PFSK-1 (cell line): Measurements from ENCODE around the gene TNFRSF14.

ENCODE experiments used
- FOXP2 ChIP-seq: optimal IDR thresholded peaks from 2 replicates; pipeline ENCODE3; 2011; ENCODE audit warnings: borderline replicate concordance, control low read depth, inconsistent platforms; ENCODE audit not compliant: insufficient read depth; ENCODE audit errors: extremely low read length, extremely low read depth
- POLR2AphosphoS5 ChIP-seq: IDR thresholded peaks from 2 replicates; pipeline ENCODE4 v1.6.1; 2012; ENCODE audit warnings: low read depth, mild to moderate bottlenecking, control low read depth, low read length, moderate library complexity
- REST ChIP-seq, 2 experiments: IDR thresholded peaks; 2 replicates each; pipeline versions ENCODE4 v1.6.1 to v1.8.0; 2011 to 2012; ENCODE audit warnings: low read depth in 2 of 2, low read length in 2 of 2, control low read depth in 1 of 2, inconsistent platforms in 1 of 2, mild to moderate bottlenecking in 1 of 2, moderate library complexity in 1 of 2; ENCODE audit not compliant: insufficient read depth in 1 of 2
- SIN3A ChIP-seq: IDR thresholded peaks from 2 replicates; pipeline ENCODE4 v1.6.1; 2012; ENCODE audit warnings: mild to moderate bottlenecking, low read length, moderate library complexity, borderline replicate concordance; ENCODE audit not compliant: insufficient read depth
- TAF1 ChIP-seq: IDR thresholded peaks from 2 replicates; pipeline ENCODE4 v1.6.1; 2012; ENCODE audit warnings: low read length, control low read depth, borderline replicate concordance; ENCODE audit not compliant: insufficient read depth

TNFRSF14 gene

GRCh38 chr1:2553871-2554620 lies 2.1 kb upstream of the TNFRSF14 start:
- TF ChIP-seq POLR2AphosphoS5 = no peak
- TF ChIP-seq FOXP2 = no peak
- TF ChIP-seq TAF1 = no peak
- TF ChIP-seq REST (IDR thresholded peaks at IDR 0.05; ENCODE audit: insufficient read depth in 1 of 2, low read depth in 2 of 2, low read length in 2 of 2) = no peak
- no peak for TF ChIP-seq SIN3A

GRCh38 chr1:2554621-2555387 lies 1.4 kb upstream of the TNFRSF14 start:
- TF ChIP-seq POLR2AphosphoS5 = no peak
- TF ChIP-seq SIN3A = no peak
- TF ChIP-seq TAF1 = no peak
- TF ChIP-seq FOXP2 = no peak
- TF ChIP-seq REST (IDR thresholded peaks at IDR 0.05; ENCODE audit: insufficient read depth in 1 of 2, low read depth in 2 of 2, low read length in 2 of 2) = no peak

DNA sequence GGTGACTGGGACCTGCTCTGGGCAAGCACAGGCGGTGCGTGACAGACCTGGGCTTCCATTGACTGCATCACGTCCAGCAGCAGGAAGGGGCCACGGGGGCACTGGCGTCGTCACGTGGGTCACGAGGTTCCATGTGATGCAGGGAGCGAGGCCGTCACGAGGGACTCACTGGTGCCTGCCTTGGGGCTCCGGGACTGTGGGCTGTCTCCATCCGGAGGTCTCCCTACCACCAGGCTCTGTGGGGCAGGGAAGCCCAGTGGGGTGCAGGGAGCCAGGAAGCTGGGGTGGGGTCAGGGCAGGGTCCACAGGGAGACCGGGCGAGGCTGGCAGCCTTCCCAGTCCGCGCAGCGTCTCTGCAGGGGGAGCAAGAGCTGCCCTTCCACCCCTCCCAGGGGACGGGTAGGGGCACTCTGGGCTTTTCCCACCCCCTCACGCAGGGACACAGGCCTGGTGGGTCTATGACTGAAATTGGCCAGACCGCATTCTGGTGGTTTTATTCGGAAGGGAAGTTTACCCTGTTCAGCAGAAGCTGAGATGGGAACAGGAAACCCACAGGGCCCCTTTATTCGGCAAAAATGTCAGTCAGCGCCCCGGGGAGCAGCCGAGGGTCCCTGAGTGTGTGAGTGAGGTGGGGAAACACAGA lies 416 bp upstream of the TNFRSF14 start:
- TF ChIP-seq POLR2AphosphoS5 (no peak), SIN3A (no peak), REST (IDR thresholded peaks at IDR 0.05; ENCODE audit: insufficient read depth in 1 of 2, low read depth in 2 of 2, low read length in 2 of 2) (no peak), FOXP2 (no peak), TAF1 (no peak)

- no peak for TF ChIP-seq FOXP2
- no peak for TF ChIP-seq POLR2AphosphoS5
- TF ChIP-seq REST (IDR thresholded peaks at IDR 0.05; ENCODE audit: insufficient read depth in 1 of 2, low read depth in 2 of 2, low read length in 2 of 2) = no peak
- no peak for TF ChIP-seq SIN3A
- TF ChIP-seq TAF1 = no peak
These were observed 709 bp downstream of the TNFRSF14 start for GRCh38 chr1:2556678-2557481.
